GM23338 (cell line): Measurements from ENCODE around the gene LCP1. TPM values are rescaled to one million over a fixed set of nuclear protein-coding genes. Genes with fewer than 3 reads are reported as not detected.

Experiments used
- ATAC-seq: fragments of 200-7000 bp; cut with Tn5 transposase; 3 replicates; pipeline ENCODE4 v1.9.1; 2020
- DNase-seq: peaks from one replicate; pipeline ENCODE4 v3.0.0-alpha.2; 2015; ENCODE audit warnings: low spot score
- H2AFZ ChIP-seq: fragments of 200-600 bp; sonication (generic); 2 replicates; pipeline ENCODE4 v1.8.0; 2016; ENCODE audit warnings: antibody characterized with exemption, mild to moderate bottlenecking, moderate library complexity
- H3F3A ChIP-seq: fragments of 200-600 bp; sonication (generic); replicated peaks from 2 replicates; pipeline ENCODE4 v1.8.0; 2017; ENCODE audit warnings: antibody characterized with exemption, mixed run types, low read depth
- H3K27ac ChIP-seq: fragments of 200-600 bp; sonication (generic); 2 replicates; pipeline ENCODE4 v1.6.1; 2016; ENCODE audit warnings: low read depth
- H3K27me3 ChIP-seq: fragments of 200-600 bp; sonication (generic); 2 replicates; pipeline ENCODE4 v1.8.0; 2016; ENCODE audit warnings: mild to moderate bottlenecking, mixed run types, moderate library complexity; ENCODE audit not compliant: insufficient read depth
- H3K36me3 ChIP-seq: fragments of 200-600 bp; sonication (generic); 2 replicates; pipeline ENCODE4 v1.8.0; 2016; ENCODE audit warnings: mild to moderate bottlenecking; ENCODE audit not compliant: insufficient read depth
- H3K4me1 ChIP-seq: fragments of 200-600 bp; sonication (generic); 2 replicates; pipeline ENCODE4 v1.8.0; 2016; ENCODE audit warnings: mild to moderate bottlenecking, moderate library complexity; ENCODE audit not compliant: insufficient read depth
- H3K4me2 ChIP-seq: fragments of 200-600 bp; sonication (generic); 2 replicates; pipeline ENCODE4 v1.7.1; 2017; ENCODE audit warnings: mixed run types
- H3K4me3 ChIP-seq: fragments of 200-600 bp; sonication (generic); 2 replicates; pipeline ENCODE4 v1.6.1; 2016; ENCODE audit warnings: mixed run types
- H3K79me2 ChIP-seq: fragments of 200-600 bp; sonication (generic); replicated peaks from 2 replicates; pipeline ENCODE4 v1.8.0; 2017; ENCODE audit warnings: mild to moderate bottlenecking; ENCODE audit not compliant: insufficient read depth
- H3K9me2 ChIP-seq: fragments of 200-600 bp; sonication (generic); 2 replicates; pipeline ENCODE4 v1.8.0; 2017; ENCODE audit not compliant: insufficient read depth
- H4K20me1 ChIP-seq: fragments of 200-600 bp; sonication (generic); replicated peaks from 2 replicates; pipeline ENCODE4 v1.8.0; 2017; ENCODE audit warnings: mild to moderate bottlenecking; ENCODE audit not compliant: insufficient read depth
- H3K27ac Mint-ChIP-seq: 2 replicates; pipeline ENCODE4 v1.8.0; 2020; ENCODE audit warnings: inconsistent platforms, mild to moderate bottlenecking, moderate library complexity, mixed read lengths
- H3K27me3 Mint-ChIP-seq: 3 replicates; pipeline ENCODE4 v1.8.0; 2022; ENCODE audit warnings: low read depth, mild to moderate bottlenecking, moderate library complexity, mixed read lengths, inconsistent platforms; ENCODE audit not compliant: insufficient read depth, poor library complexity
- H3K36me3 Mint-ChIP-seq: 3 replicates; pipeline ENCODE4 v1.8.0; 2021; ENCODE audit warnings: low read depth, mild to moderate bottlenecking, inconsistent platforms, moderate library complexity, mixed read lengths
- H3K4me1 Mint-ChIP-seq: 3 replicates; pipeline ENCODE4 v1.8.0; 2020; ENCODE audit warnings: mild to moderate bottlenecking, inconsistent platforms, mixed read lengths
- H3K4me3 Mint-ChIP-seq: 3 replicates; pipeline ENCODE4 v1.8.0; 2021; ENCODE audit warnings: moderate library complexity, mild to moderate bottlenecking, inconsistent platforms, mixed read lengths
- H3K9me3 Mint-ChIP-seq: 3 replicates; pipeline ENCODE4 v1.8.0; 2020; ENCODE audit warnings: moderate library complexity, mild to moderate bottlenecking, inconsistent platforms, mixed read lengths
- CREB1 ChIP-seq: fragments of 250-450 bp; sonication (Bioruptor Pico); IDR thresholded peaks from 2 replicates; pipeline ENCODE4 v1.5.0; 2020; ENCODE audit warnings: low read depth, mild to moderate bottlenecking, moderate library complexity
- EZH2 ChIP-seq: fragments of 200-600 bp; sonication (generic); IDR thresholded peaks from one replicate; pipeline ENCODE4 v1.8.0; 2017; ENCODE audit warnings: antibody characterized with exemption, mild to moderate bottlenecking, low read depth; ENCODE audit not compliant: unreplicated experiment
- EZH2phosphoT487 ChIP-seq: fragments of 200-600 bp; sonication (generic); IDR thresholded peaks from one replicate; pipeline ENCODE4 v1.8.1; 2018; ENCODE audit warnings: antibody characterized with exemption; ENCODE audit not compliant: unreplicated experiment
- JUNB ChIP-seq: IDR thresholded peaks from one replicate; pipeline ENCODE4 v1.6.1; 2016; ENCODE audit warnings: antibody characterized with exemption; ENCODE audit not compliant: unreplicated experiment
- NANOG ChIP-seq: IDR thresholded peaks from 2 replicates; pipeline ENCODE4 v1.6.1; 2016; ENCODE audit warnings: antibody characterized with exemption, borderline replicate concordance
- POLR2AphosphoS5 ChIP-seq: IDR thresholded peaks from 2 replicates; pipeline ENCODE4 v1.6.1; 2016; ENCODE audit warnings: antibody characterized with exemption, low read depth
- STAT1 ChIP-seq: IDR thresholded peaks from one replicate; pipeline ENCODE4 v1.6.1; 2016; ENCODE audit warnings: antibody characterized with exemption; ENCODE audit not compliant: unreplicated experiment
- ZNF114 ChIP-seq: fragments of 250-450 bp; sonication (Bioruptor Pico); IDR thresholded peaks from 2 replicates; pipeline ENCODE4 v1.5.0; 2020; ENCODE audit warnings: mild to moderate bottlenecking, moderate library complexity
- ZNF331 ChIP-seq: fragments of 250-450 bp; sonication (Bioruptor Pico); IDR thresholded peaks from 2 replicates; pipeline ENCODE4 v1.5.0; 2020; ENCODE audit warnings: low read depth, mild to moderate bottlenecking, moderate library complexity
- ZNF462 ChIP-seq: fragments of 250-450 bp; sonication (Bioruptor Pico); IDR thresholded peaks from 2 replicates; pipeline ENCODE4 v1.5.0; 2020; ENCODE audit warnings: mild to moderate bottlenecking, moderate library complexity
- polyA plus RNA-seq: library from polyadenylated mRNA; unstranded; fragments of >200 nt; fragmentation: Nextera tagmentation; extraction: Ambion mirVana; gene quantifications from 2 replicates; pipeline ENCODE4 v1.2.1, GENCODE V29; 2016
- total RNA-seq: library from RNA; depleted of rRNA; stranded (reverse); fragments of >200 nt; shearing (Covaris generic); gene quantifications from 2 replicates; pipeline ENCODE4 v1.2.3, GENCODE V29; 2014
- TF ChIP-seq, protein P1 (sequence below): IDR thresholded peaks from one replicate; pipeline ENCODE4 v1.6.1; 2018; ENCODE audit warnings: antibody characterized with exemption; ENCODE audit not compliant: unreplicated experiment
- TF ChIP-seq, protein P2 (sequence below), 2 experiments: fragments of 200-600 bp in 1 of 2; sonication (generic) in 1 of 2; conservative IDR thresholded peaks; 2 replicates each; pipeline versions ENCODE4 v1.5.1 to v1.6.1; 2016 to 2017; ENCODE audit warnings: antibody characterized with exemption in 2 of 2, low read depth in 2 of 2, mild to moderate bottlenecking in 2 of 2, moderate library complexity in 1 of 2
- TF ChIP-seq, protein P3 (sequence below): IDR thresholded peaks from 2 replicates; pipeline ENCODE4 v1.6.1; 2016; ENCODE audit warnings: antibody characterized with exemption

Gene LCP1
- total and polyA plus RNA-seq, 2 experiments from 2014 or later = 1.9 to 3.4 TPM

GRCh38 chr13:46178143-46178542 is 3.8 kb downstream of the LCP1 start:
- Histone ChIP-seq H3K27ac (no peak overlapping the region), H4K20me1 (no peaks in the 10 kb centered on the region), H3F3A (no peaks in the 10 kb centered on the region), H3K9me2 (no peaks in the 10 kb centered on the region), H3K36me3 (no peaks in the 10 kb centered on the region), H3K4me2 (no peak overlapping the region), H3K27me3 (no peaks in the 10 kb centered on the region), H2AFZ (no peak overlapping the region), H3K4me3 (no peak overlapping the region), H3K79me2 (no peaks in the 10 kb centered on the region), H3K4me1 (peaks cover 14% of the 10 kb centered on the region)
- ATAC-seq (no peak), DNase-seq (no peak)
- Mint-ChIP-seq H3K4me3 (no peak overlapping the region), H3K36me3 (no peaks in the 10 kb centered on the region), H3K9me3 (no peaks in the 10 kb centered on the region), H3K4me1 (peaks cover 13% of the 10 kb centered on the region; the same call in 2 of the 3 replicates), H3K27ac (no peak overlapping the region), H3K27me3 (peaks cover 7% of the 10 kb centered on the region)
- TF ChIP-seq EZH2 (no peak), NANOG (no peak), JUNB (no peak), ZNF114 (no peak), ZNF462 (CRISPR knock-in tag) (no peak), EZH2phosphoT487 (no peak), POLR2AphosphoS5 (no peak), CREB1 (CRISPR knock-in tag) (no peak), ZNF331 (CRISPR knock-in tag) (no peak), STAT1 (no peak)
- TF ChIP-seq, protein P1, sequence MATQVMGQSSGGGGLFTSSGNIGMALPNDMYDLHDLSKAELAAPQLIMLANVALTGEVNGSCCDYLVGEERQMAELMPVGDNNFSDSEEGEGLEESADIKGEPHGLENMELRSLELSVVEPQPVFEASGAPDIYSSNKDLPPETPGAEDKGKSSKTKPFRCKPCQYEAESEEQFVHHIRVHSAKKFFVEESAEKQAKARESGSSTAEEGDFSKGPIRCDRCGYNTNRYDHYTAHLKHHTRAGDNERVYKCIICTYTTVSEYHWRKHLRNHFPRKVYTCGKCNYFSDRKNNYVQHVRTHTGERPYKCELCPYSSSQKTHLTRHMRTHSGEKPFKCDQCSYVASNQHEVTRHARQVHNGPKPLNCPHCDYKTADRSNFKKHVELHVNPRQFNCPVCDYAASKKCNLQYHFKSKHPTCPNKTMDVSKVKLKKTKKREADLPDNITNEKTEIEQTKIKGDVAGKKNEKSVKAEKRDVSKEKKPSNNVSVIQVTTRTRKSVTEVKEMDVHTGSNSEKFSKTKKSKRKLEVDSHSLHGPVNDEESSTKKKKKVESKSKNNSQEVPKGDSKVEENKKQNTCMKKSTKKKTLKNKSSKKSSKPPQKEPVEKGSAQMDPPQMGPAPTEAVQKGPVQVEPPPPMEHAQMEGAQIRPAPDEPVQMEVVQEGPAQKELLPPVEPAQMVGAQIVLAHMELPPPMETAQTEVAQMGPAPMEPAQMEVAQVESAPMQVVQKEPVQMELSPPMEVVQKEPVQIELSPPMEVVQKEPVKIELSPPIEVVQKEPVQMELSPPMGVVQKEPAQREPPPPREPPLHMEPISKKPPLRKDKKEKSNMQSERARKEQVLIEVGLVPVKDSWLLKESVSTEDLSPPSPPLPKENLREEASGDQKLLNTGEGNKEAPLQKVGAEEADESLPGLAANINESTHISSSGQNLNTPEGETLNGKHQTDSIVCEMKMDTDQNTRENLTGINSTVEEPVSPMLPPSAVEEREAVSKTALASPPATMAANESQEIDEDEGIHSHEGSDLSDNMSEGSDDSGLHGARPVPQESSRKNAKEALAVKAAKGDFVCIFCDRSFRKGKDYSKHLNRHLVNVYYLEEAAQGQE = no peak
- TF ChIP-seq, protein P2, sequence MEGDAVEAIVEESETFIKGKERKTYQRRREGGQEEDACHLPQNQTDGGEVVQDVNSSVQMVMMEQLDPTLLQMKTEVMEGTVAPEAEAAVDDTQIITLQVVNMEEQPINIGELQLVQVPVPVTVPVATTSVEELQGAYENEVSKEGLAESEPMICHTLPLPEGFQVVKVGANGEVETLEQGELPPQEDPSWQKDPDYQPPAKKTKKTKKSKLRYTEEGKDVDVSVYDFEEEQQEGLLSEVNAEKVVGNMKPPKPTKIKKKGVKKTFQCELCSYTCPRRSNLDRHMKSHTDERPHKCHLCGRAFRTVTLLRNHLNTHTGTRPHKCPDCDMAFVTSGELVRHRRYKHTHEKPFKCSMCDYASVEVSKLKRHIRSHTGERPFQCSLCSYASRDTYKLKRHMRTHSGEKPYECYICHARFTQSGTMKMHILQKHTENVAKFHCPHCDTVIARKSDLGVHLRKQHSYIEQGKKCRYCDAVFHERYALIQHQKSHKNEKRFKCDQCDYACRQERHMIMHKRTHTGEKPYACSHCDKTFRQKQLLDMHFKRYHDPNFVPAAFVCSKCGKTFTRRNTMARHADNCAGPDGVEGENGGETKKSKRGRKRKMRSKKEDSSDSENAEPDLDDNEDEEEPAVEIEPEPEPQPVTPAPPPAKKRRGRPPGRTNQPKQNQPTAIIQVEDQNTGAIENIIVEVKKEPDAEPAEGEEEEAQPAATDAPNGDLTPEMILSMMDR (conservative IDR thresholded peaks at IDR 0.05; ENCODE audit: low read depth in 2 of 2) = no peak
- TF ChIP-seq, protein P3, sequence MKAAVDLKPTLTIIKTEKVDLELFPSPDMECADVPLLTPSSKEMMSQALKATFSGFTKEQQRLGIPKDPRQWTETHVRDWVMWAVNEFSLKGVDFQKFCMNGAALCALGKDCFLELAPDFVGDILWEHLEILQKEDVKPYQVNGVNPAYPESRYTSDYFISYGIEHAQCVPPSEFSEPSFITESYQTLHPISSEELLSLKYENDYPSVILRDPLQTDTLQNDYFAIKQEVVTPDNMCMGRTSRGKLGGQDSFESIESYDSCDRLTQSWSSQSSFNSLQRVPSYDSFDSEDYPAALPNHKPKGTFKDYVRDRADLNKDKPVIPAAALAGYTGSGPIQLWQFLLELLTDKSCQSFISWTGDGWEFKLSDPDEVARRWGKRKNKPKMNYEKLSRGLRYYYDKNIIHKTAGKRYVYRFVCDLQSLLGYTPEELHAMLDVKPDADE = no peak
